ENCODE results near the gene KPNA5. TPM values are rescaled to one million over a fixed set of nuclear protein-coding genes. Genes with fewer than 3 reads are reported as not detected.
A peak's percentile ranks its signal among the peaks of the same experiment; 100 is the strongest.

The KPNA5 gene
- total RNA-seq, 1 experiment from 2014 or later = 12.0 TPM

DNA sequence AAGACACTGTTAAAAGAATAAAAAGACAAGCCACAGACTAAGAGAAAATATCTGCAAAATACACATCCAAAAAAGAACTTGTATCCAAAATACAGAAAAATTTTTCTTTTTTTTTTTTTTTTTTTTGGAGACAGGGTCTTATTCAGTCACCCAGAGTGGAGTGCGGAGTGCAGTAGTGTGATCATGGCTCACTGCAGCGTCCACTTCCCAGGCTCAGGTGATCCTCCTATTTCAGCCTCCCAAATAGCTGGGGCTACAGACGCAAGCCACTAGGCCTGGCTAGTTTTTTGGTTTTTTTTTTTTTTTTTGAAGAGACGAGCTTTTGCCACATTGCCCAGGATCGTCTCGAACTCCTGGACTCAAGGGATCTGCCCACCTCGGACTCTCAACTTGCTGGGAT, 15.5 kb upstream of the KPNA5 start:
- H3K9me3 Mint-ChIP-seq (ENCODE audit: unreplicated experiment) = no peaks in the 10 kb centered on the region
- H3K4me3 ChIP-seq (ENCODE audit: low read depth, low read length) = no peak overlapping the region
- H3K4me1 Mint-ChIP-seq (ENCODE audit: low read depth, unreplicated experiment) = no peaks in the 10 kb centered on the region
- ChIA-PET POLR2A (no interaction called here), CTCF (no interaction called here)
- H3K27me3 Mint-ChIP-seq (ENCODE audit: insufficient read depth, unreplicated experiment) = no peaks in the 10 kb centered on the region
- no peaks in the 10 kb centered on the region for H3K27me3 ChIP-seq (replicated peaks; ENCODE audit: control insufficient read depth, insufficient read depth, low read length)
- TF ChIP-seq, protein P1, sequence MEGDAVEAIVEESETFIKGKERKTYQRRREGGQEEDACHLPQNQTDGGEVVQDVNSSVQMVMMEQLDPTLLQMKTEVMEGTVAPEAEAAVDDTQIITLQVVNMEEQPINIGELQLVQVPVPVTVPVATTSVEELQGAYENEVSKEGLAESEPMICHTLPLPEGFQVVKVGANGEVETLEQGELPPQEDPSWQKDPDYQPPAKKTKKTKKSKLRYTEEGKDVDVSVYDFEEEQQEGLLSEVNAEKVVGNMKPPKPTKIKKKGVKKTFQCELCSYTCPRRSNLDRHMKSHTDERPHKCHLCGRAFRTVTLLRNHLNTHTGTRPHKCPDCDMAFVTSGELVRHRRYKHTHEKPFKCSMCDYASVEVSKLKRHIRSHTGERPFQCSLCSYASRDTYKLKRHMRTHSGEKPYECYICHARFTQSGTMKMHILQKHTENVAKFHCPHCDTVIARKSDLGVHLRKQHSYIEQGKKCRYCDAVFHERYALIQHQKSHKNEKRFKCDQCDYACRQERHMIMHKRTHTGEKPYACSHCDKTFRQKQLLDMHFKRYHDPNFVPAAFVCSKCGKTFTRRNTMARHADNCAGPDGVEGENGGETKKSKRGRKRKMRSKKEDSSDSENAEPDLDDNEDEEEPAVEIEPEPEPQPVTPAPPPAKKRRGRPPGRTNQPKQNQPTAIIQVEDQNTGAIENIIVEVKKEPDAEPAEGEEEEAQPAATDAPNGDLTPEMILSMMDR (IDR thresholded peaks at IDR 0.05; ENCODE audit: insufficient read depth in 1 of 2, low read depth in 1 of 2, low read length in 1 of 2, severe bottlenecking in 1 of 2, unreplicated experiment in 1 of 2) = no peak
- no TSS peak for BruUV-seq (replicated peaks)
- no peak for DNase-seq
- intact Hi-C loops (cut with micrococcal nuclease; ENCODE audit: unreplicated experiment) = no loop called here
- peaks cover 8% of the 10 kb centered on the region for H3K4me1 ChIP-seq
- no peaks in the 10 kb centered on the region for H3K36me3 ChIP-seq (ENCODE audit: control insufficient read depth, insufficient read depth, low read length)
- H3K27ac Mint-ChIP-seq (ENCODE audit: unreplicated experiment) = no peak overlapping the region
- H3K4me3 Mint-ChIP-seq (ENCODE audit: unreplicated experiment) = no peak overlapping the region
- no peaks in the 10 kb centered on the region for H3K9me3 ChIP-seq
- H3K36me3 Mint-ChIP-seq (ENCODE audit: insufficient read depth, unreplicated experiment) = no peaks in the 10 kb centered on the region

DNA sequence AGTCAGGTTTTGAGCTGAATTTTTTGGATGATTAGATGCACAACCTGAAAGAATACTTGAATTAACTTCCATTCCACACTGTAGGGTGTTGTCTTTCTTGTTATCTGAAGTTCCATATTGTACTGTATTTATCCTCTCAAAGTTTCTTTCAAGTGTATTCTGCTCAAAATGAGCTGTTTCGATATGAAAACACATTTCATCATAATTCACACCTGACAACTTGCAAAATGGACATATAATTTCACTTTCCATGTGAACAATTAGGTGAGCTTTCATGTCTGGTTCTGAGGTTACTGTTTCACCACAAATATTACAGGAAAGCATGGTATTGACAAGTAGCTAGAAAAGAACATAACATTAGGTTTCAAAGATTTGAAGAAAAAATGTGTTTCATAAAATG, 14.1 kb upstream of the KPNA5 start:
- no peaks in the 10 kb centered on the region for H3K36me3 ChIP-seq (ENCODE audit: control insufficient read depth, insufficient read depth, low read length)
- intact Hi-C loops (cut with micrococcal nuclease; ENCODE audit: unreplicated experiment) = no loop called here
- peaks cover 8% of the 10 kb centered on the region for H3K4me1 ChIP-seq
- DNase-seq = no peak
- no peaks in the 10 kb centered on the region for H3K27me3 Mint-ChIP-seq (ENCODE audit: insufficient read depth, unreplicated experiment)
- H3K27ac Mint-ChIP-seq (ENCODE audit: unreplicated experiment) = no peak overlapping the region
- no peaks in the 10 kb centered on the region for H3K9me3 ChIP-seq
- peak overlapping the region; percentile 14 for H3K4me3 Mint-ChIP-seq (ENCODE audit: unreplicated experiment)
- ChIA-PET POLR2A (no interaction called here), CTCF (no interaction called here)
- no peak overlapping the region for H3K4me3 ChIP-seq (ENCODE audit: low read depth, low read length)
- TF ChIP-seq, protein P1 (IDR thresholded peaks at IDR 0.05; ENCODE audit: insufficient read depth in 1 of 2, low read depth in 1 of 2, low read length in 1 of 2, severe bottlenecking in 1 of 2, unreplicated experiment in 1 of 2) = no peak
- no peaks in the 10 kb centered on the region for H3K27me3 ChIP-seq (replicated peaks; ENCODE audit: control insufficient read depth, insufficient read depth, low read length)
- H3K36me3 Mint-ChIP-seq (ENCODE audit: insufficient read depth, unreplicated experiment) = no peaks in the 10 kb centered on the region
- no peaks in the 10 kb centered on the region for H3K4me1 Mint-ChIP-seq (ENCODE audit: low read depth, unreplicated experiment)
- H3K9me3 Mint-ChIP-seq (ENCODE audit: unreplicated experiment) = no peaks in the 10 kb centered on the region
- BruUV-seq (replicated peaks) = no TSS peak

DNA sequence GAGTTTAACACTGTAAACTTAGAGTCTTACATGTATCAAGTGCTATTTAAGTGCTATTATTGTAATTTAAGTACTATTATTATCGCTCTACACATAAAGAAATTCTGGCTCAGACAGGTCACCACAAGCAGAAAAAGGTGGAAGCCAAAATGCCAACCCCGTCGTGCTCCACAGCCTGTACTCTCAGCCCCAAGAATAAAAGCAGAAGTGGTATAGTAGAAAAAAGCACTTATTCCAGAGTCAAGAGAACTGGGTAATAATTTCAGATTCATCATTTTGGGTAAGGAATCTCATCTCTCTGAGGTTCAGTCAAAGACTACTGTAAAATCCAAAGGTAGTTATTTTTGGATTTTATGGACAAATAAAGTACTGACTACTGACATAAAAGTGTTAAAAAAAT, 13.4 kb upstream of the KPNA5 start:
- peaks cover 2% of the 10 kb centered on the region for H3K27me3 Mint-ChIP-seq (ENCODE audit: insufficient read depth, unreplicated experiment)
- BruUV-seq (replicated peaks) = no TSS peak
- peaks cover 8% of the 10 kb centered on the region for H3K4me1 ChIP-seq
- no peak for DNase-seq
- no peaks in the 10 kb centered on the region for H3K9me3 Mint-ChIP-seq (ENCODE audit: unreplicated experiment)
- no peaks in the 10 kb centered on the region for H3K36me3 Mint-ChIP-seq (ENCODE audit: insufficient read depth, unreplicated experiment)
- H3K9me3 ChIP-seq = no peaks in the 10 kb centered on the region
- no peaks in the 10 kb centered on the region for H3K4me1 Mint-ChIP-seq (ENCODE audit: low read depth, unreplicated experiment)
- intact Hi-C loops (cut with micrococcal nuclease; ENCODE audit: unreplicated experiment) = loop anchor here (1.0 kb wide), 1 partner anchor 14 kb away; the partner anchor contains the start of gene KPNA5
- peak overlapping the region; percentile 95 for H3K27ac Mint-ChIP-seq (ENCODE audit: unreplicated experiment)
- peak overlapping the region; percentile 50 for H3K4me3 ChIP-seq (ENCODE audit: low read depth, low read length)
- POLR2A ChIA-PET = interaction anchor here (0.6 kb wide), 1 partner anchor 434 kb away, joined by 5 read pairs; no protein-coding TSS in a partner anchor
- CTCF ChIA-PET = interaction anchor here (1.1 kb wide), 1 partner anchor 399 kb away, joined by 3 read pairs; no protein-coding TSS in a partner anchor
- peak overlapping the region; percentile 99 for H3K4me3 Mint-ChIP-seq (ENCODE audit: unreplicated experiment)
- TF ChIP-seq, protein P1 (IDR thresholded peaks at IDR 0.05; ENCODE audit: insufficient read depth in 1 of 2, low read depth in 1 of 2, low read length in 1 of 2, severe bottlenecking in 1 of 2, unreplicated experiment in 1 of 2) = no peak
- H3K36me3 ChIP-seq (ENCODE audit: control insufficient read depth, insufficient read depth, low read length) = no peaks in the 10 kb centered on the region
- no peaks in the 10 kb centered on the region for H3K27me3 ChIP-seq (replicated peaks; ENCODE audit: control insufficient read depth, insufficient read depth, low read length)

Data from Caco-2 (cell line).